Eye (tissue), 1 donor: Measurements from ENCODE around the gene TCP11L2.
"Not testable (repeated sequence)": the region's sequence is repeated elsewhere in the genome, so short reads cannot be mapped to it uniquely, and the experiment has no call there.

Experiments
- DNase-seq: peaks from one replicate; pipeline ENCODE4 v3.0.0-alpha.2; 2015

Gene TCP11L2

DNA sequence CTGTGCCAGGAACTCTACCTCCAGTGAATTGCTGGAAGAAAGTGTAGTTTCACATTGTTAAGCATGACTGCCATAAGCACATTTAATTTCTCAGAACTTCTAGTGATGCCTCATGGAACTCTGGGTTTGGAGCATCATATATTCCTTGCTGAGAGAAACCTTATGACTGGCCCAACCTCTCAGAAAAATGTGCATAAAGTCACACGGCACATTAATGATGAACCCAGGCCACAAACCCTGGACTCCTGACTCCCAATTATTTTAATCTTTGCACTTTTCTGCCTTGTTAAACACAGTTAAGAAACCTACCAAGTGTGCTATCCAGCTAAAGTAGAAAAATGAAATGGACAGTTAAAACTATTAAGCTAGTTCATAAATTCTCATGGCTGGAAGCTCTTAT, 5.6 kb downstream of the TCP11L2 start:
- no peak for DNase-seq

DNA sequence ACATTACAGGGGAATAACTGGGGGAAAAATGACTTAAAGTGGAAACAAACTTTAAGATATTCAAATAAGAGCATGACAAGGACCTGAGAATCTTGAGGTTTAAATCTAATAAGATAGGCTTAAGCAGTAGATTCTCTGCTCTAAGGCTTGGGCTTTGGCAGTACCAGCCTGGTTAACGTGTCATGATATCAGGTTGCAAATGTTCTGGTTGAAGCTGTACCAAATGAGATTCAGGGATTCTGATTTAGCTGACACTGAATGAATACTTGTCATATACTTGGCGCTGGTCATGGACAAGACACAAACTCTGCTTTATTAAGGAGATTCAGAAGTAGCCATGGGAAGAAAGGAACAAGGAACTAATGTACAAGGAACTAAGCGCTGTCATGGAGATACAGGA, 6.1 kb downstream of the TCP11L2 start:
- no peak for DNase-seq

DNA sequence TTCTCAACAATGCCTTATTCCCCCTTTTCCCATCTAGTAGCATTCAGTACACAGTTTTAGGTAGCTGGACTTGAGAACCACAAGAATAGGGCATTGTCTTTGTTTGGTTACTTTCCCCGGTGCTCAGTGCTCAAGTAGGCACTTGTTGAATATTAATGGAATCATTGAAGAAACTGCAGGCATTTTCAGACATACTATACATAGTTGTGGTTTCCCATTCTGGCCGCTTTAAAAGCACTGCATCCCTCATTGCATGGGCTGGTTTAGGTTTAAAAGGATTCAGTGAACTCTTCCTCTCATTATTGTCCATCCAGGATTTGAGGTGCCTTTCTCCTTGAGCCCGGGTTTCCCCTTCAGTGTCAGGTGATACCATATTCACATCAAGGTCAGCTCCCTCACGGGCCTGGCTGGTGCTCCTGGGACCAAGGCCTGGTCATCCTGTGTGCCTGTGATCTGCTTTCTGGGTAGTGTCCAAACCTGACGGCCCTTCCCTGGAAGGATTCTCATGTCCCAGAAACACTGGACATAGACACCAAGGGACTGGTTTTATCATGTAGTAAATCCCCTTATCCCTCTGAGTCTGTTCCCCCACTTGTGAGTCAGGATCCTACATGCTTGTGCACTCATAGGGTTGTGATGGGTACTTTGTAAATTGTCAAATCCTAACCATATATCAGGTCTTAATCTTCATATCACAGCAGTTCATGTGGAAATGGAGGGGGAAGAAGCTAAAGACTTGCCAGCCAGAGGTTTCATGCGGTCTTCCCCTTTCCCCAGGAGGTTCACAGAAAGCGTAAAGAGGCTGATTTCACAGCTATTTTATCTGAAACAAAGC, 7.4 kb downstream of the TCP11L2 start:
- peak; percentile 32 for DNase-seq

DNA sequence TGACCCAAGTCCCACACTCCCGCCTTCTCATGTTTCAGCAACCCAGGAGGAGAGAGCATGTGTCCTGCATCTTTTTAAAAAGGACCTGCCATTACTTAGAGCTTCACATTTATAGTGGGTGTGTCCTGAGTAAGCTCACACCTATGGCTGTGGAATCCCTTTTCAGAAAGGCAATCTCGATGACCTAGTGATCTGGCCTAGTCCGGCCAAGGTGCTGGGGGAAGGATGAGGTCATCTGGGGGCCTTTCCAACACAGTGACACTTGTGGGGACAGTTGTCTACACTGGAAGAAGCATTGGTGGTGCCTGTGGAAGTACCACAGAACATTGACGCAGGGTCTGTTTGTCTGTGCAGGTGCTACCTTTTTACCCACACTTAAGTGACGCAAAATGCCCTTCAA, 8.2 kb downstream of the TCP11L2 start:
- no peak for DNase-seq

DNA sequence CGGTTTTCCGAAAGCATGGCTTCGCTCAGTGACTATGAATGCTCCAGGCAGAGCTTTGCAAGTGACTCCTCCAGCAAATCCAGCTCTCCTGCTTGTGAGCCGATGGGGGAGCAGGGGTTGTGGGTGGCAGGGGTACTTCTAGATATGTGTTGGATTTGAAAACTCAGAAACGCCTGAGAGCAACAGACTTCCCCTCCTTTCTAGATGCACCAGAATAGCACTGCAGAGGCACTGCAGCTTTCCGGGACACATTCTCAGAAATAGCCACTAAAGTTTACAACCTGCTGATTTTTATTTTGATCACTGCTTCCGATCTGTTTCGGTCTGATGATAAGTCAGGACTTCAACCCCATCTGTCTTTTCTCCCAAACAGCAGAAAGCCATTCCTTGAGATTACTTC, 8.6 kb downstream of the TCP11L2 start:
- no peak for DNase-seq

DNA sequence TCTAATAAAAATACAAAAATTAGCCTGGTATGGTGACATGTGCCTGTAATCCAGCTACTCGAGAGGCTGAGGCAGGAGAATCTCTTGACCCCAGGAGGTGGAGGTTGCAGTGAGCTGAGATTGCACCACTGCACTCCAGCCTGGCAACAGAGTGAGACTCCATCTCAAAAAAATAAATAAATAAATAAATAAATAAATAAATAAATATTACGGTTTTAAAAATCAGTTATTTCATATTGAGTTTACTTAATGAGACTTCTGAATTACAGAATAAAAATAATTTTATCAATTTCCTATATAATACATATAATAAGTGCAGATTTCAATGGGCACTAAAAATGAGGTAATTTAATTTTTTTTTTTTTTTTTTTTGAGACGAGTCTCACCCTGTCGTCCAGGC, 10.9 kb downstream of the TCP11L2 start:
- not testable (repeated sequence) for DNase-seq

DNA sequence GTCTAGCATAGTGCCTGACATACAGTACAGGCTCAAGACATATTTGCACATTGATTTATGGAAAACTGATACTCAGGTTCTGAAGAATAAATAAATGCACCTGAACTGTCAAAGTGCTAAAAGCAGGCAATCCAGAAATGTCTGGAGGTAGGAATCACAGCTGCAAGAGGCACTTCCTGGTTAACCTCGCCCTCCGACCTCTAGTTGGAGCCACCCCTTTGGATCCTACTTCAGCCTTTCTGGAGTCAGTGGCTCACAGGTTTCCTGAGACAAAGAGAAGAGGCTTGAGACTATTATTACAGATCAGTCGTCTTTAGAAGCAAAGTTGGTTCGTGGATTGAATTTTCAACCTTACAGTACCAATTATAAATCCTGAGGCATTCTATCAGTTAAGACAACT, 13.0 kb downstream of the TCP11L2 start:
- no peak for DNase-seq

DNA sequence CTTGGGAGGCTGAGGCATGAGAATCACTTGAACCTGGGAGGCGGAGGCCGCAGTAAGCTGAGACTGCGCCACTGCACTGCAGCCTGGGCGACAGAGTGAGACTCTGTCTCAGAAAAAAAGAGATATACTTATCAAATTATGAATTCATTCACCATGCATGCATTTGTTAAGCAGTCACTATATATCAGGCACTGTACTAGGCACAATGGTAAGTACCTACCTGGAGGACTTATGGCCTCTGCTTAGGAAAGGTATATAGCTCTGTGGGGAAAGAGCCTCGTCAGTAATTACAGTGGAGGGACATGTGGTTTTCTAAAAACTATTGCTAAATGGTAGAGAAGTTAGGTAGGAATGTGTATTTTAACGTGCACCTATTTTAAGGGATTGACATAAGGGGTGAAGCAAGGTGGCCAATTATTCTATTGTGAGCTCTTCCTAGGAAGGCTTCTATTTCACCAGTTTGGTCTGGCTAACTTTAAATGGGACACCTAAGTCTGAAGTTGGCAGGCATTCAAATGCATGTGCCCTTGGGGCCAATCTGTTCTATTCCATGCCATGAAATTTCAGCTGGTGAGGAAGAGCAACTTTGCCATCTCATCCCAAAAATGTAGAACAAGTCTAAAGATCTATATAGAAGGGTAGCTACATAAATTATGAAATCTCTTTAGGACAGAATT, 15.0 kb downstream of the TCP11L2 start:
- DNase-seq: no peak

DNA sequence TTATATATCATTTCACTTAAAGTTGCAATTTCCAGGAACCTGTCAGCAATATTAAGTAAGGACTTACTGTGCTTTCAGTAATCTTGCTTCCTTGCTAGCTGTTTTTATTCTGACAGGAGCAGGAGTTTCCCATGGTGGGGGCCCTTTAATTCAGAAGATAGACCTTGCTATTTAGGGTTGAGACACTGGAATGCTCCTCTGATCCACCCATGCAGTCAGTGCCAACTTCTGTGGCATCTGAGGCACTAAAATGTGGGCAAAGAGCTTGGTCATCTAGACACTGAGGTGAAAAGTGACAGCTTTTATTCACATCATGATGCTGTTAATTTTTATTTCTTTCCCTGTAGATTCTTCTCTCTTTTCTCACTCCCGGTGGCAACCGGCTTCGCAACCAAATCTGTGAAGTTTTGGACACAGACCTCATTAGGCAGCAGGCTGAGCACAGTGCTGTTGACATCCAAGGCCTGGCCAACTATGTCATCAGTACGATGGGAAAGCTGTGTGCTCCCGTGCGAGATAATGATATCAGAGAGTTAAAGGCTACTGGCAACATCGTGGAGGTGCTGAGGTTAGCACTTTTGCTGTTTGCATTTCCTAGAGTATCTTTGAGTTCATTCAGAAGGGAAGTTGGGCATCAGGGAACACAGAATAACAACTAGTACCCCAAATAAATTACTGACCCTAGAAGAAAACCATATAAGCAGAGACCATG, 18.8 kb downstream of the TCP11L2 start:
- no peak for DNase-seq

DNA sequence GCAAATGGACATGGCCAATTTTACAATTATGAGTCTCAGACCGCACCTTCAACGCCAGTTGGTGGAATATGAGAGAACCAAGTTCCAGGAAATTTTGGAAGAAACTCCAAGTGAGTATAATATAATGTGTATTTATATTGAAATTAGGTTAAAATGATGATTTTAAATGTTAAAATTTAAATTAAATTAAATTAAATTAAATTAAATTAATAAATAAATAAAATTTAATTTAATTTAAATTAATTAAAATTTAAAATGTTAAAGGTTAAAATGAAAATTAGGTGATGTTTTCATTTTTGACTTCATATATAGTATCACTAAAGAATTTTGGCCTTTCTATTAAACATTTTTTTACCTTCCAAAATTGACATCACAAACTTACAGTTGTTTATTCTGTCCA, 21.0 kb downstream of the TCP11L2 start:
- DNase-seq: no peak

DNA sequence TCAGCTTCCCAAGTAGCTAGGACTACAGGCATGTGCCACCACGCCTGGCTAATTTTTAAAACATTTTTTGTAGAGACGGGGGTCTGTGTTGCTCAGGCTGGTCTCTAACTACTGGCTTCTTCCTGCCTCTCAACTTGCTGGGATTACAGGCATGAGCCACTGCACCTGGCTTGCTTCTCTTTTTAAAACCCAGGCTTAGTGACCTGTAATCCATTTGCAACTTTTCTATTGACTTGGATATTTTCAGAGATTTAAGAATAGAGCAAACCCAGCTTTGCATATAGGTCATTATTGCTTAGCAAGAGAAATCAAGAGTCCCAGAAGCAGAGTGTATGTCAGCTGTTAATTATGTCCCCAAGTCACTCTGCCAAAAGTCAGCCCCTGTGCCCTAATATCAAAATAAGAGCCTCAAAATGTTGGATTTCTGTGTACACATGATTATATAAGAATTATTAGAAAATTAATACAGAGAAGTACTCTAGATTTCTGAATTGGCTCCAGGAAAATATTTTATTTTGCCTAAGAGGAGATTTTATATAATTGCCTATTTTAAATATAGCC, 24.9 kb downstream of the TCP11L2 start:
- DNase-seq: no peak

DNA sequence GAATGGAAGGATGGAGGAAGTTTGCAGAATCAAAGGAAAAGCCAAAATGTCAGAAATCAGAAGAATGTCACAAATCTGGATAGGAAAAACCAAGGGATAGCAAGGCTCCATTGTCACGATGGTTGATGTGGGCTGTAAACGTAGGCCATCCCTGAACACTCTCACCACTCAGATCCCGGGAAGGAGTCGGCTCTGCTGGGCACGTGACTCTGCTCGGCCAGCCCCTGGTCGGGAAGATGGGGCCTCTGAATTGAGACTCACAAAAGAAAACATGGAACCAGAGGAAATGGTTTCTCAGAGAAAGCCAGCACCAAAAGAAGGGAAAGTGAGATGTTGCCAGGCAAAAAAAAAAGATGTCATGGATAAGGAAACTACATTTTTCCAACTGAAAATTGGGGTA, 26.2 kb downstream of the TCP11L2 start:
- no peak for DNase-seq

DNA sequence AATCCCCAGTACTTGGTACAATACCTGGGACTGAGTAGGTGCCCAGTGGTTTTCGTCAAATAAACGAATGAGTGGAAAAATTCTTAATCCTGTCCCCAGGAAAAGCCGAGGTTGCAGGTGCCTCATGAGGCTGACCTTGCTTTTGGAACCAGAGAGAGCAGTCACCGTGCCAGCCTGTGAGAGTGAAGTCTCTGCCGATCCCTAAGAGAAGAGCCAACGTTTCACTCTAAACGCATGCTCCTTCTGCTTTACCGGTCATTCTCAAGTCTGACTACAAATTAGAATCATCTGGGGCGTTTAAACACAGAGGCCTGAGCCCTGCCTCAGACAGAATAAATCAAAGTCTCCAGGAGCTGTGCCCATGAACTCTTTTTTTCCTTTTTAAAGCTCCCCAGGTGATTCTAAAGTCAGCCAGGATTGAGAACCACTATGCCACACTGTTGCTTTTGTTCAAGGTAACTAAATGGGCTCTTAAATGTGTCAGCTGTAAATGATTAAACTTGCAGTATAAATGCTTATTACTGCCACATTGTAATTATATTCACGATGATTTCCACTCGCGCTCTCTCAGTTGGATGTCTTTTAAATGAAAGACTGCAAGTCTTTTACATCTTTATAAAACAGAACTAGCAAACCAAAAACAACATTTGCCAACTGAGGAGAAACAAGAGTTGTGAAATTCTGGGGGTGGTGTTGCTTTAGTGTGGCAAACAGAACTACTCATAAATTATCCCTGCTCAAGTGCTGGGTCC, 26.9 kb downstream of the TCP11L2 start:
- no peak for DNase-seq

DNA sequence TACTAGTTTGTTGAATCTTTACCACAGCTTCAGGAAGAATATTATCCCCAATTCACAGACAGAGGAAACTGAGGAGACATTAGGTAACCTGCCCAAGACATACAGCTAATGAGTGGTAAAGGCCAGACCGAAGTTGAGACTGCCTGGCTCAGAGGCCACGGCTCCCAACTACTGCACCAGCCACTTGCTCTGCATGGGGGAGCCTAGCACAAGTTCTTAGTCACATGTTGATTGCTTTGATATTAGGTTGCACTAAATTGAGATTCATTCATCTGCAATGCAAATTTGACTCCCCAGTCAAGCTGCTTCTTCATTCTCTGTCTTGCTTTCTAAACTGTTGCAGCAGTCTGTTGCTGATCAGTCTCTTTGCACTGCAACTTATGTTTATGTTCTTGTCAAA, 29.1 kb downstream of the TCP11L2 start:
- no peak for DNase-seq

DNA sequence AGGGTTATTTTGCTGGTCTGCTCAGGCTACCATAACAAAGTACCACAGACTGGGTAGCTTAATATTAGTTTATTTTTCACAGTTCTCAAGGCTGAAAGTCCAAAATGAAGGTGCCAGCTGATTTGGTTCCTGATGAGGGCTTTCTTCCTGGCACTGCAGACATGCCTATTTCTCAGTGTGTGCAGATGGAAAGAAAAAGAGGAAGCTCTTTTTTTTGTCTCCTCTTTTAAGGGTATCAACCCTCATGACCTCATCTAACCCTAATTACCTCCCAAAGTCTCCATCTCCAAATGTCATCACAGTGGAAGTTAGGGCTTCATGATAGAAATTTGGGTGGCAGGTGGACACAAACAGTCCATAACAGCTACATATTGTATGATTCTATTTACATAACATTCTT, 30.0 kb downstream of the TCP11L2 start:
- DNase-seq: no peak

DNA sequence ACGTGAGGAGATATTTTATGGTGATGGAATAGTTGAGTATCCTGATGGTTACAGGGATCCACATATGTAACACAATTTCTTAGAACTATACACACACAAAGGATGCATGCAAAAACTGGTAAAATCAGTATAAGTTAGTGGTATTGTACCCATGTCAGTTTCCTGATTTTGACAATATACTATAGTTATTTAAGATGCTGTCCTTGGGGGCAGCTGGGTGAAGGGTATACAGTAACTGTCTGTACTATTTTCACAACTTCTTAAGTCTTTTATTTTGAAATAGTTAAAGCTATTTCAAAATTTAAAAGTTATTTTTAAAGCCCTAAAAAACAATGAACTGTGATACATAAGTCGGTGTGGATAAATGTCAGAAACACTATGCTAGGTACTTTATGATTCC, 30.5 kb downstream of the TCP11L2 start:
- no peak for DNase-seq

DNA sequence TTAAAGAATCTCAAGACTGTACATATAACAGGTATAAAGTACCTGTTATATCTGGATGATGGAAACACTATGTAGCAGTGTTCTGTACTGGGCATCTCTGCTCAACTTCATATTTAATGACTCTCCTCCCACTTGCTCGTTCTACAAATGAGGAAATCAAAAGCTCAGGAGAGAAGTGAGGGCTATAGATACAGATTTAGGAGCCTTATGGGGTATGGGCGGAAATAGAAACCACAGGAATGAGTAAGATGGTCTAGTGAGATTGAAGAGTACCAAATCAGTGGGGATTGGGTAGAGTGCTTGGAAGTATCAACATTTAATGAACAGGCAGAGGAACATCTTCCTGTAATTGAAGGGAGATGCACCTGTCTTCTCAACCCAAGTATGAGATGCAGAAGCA, 31.2 kb downstream of the TCP11L2 start:
- DNase-seq: no peak

DNA sequence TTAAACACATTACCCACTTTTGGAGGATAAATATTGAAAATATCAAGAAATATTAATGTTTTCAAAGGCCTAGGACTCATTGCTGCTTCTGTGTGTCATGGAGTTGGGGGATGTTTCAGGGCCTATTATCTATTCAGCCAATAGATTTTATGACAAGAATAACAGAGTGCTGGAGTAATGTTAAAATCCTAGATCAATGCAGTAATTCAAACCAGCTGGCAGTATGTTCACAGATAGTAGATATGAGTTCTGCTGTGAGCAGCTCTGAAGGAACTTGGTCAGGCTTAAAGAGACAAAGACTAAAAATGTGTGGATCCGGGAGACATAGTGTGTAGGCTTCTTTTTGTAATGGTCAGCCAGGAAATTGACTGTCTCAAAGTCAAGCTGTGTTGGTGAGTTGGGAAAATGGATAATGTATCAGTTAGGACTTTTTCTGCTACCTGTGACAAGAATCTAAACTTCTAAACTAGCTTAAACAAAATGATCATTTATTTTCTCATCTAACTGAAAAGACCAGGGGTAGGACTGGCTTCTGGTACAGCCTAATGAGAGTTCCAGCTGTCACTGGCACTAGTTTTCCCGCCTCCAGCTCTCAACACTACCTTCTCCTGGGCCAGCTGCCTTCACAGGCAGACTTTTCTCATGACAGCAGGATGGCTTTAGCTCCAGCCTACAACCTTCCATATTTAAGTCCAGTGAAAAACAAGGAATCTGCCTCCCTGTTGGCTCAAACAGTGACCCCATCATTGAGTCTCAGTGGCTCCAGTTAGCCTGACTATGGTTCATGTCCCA, 38.7 kb downstream of the TCP11L2 start:
- peak; percentile 50 for DNase-seq

DNA sequence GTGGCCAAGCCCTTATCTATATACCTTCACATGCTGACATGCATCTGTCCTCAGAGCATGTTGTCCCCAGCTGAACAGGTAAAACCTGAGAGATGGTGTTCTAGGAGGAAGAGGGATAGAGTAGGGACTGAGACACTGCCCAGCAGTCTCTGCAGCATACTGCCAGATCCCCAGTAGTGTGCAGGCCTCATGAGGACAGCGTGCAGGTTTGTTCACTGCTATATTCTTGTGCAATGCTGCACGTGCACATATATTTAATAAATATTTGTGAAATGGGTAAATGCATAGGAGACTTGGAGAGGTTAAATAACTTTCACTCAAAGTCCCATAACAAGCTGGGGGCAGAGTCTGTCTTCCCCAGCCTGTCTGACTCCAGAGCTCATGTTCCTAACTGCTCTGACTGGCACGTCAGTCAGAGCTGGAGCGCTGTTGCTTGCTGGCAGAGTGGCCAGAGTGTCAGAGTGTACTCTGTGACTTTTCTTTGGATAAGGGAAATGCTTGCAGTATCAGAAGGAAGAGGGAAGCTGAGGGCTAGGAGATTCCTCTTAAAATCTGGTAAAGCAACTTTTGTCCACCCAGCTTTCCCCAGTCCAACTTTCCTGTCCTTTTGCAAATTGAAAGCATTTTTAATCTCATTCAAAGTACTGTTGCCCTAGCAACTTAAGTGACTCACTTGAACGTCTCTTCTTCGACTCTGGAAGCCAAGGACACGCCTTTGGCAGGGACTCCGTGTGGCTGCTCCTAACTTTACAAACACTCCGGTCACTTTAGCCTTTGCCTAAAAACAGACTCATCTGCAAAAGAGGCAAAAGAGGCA, 40.1 kb downstream of the TCP11L2 start:
- DNase-seq: no peak

DNA sequence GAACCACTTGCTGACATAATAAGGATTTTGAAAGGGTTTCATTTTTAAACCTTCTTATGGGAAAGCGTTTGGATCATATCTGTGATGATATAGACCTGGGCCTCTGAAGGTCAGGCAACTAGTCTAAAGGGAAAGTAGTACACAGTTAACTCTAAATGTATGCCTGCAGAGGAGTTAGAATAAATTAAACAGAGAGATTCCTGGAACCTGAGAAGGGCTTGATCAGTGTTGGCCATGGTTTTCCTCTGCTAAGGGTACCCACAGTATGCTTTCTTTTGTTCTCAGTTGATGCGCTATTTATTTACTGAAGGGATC, 40.6 kb downstream of the TCP11L2 start:
- no peak for DNase-seq

DNA sequence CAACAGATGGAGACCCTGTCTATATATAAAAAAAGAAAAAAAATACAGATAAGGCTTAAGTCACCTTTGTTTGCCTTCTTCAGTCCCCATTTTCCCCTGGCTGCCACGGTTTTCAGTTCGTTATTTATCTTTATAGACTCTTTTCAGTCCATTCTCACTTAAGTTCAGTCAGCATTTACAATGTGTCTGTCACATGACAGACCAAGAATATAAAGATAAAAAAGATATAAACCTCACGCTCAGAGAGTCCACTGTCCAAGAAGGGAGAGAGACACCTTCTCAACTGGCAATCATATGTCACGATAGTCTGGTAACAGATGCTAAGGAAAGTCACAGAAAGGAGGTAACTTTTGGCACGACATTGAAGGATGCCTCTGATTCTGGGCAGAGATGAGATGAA, 41.6 kb downstream of the TCP11L2 start:
- DNase-seq: no peak
